HFFc6 (cell line): ENCODE results near the gene GINS3. TPM values are rescaled to one million over a fixed set of nuclear protein-coding genes. Genes with fewer than 3 reads are reported as not detected.

Experiments
- DNase-seq: peaks from one replicate; pipeline ENCODE4 v3.0.0-alpha.2; 2018
- H3K27ac Mint-ChIP-seq: 2 replicates; pipeline ENCODE4 v1.8.0; 2020; ENCODE audit warnings: mild to moderate bottlenecking, mixed read lengths
- H3K27me3 Mint-ChIP-seq: 2 replicates; pipeline ENCODE4 v1.8.0; 2021; ENCODE audit warnings: mild to moderate bottlenecking, moderate library complexity, mixed read lengths; ENCODE audit not compliant: insufficient read depth
- H3K36me3 Mint-ChIP-seq: 2 replicates; pipeline ENCODE4 v1.8.0; 2021; ENCODE audit warnings: low read depth, mixed read lengths
- H3K4me1 Mint-ChIP-seq: 2 replicates; pipeline ENCODE4 v1.8.0; 2020; ENCODE audit warnings: low read depth, mixed read lengths
- H3K4me3 Mint-ChIP-seq: 2 replicates; pipeline ENCODE4 v1.8.0; 2020; ENCODE audit warnings: mild to moderate bottlenecking, moderate library complexity, mixed read lengths
- H3K9me3 Mint-ChIP-seq: 2 replicates; pipeline ENCODE4 v1.8.0; 2020; ENCODE audit warnings: mild to moderate bottlenecking, mixed read lengths
- total RNA-seq, 6 experiments: library from RNA; stranded (reverse); fragmentation: NEBNext Ultra II Directional; extraction: Animal tissue kit (Norgen Biotek cat#: 25700); gene quantifications; 2 replicates in 1 of 6; 3 replicates in 5 of 6; pipeline ENCODE4 v1.2.3, GENCODE V29; 2021
- TF ChIP-seq, protein P1 (sequence below): fragments of 200-600 bp; sonication (generic); IDR thresholded peaks from 2 replicates; pipeline ENCODE4 v1.5.0; 2021; ENCODE audit warnings: antibody characterized with exemption, mild to moderate bottlenecking

The GINS3 gene
- total RNA-seq, 6 experiments from 2014 or later: 3.0 to 6.4 (median 5.9) TPM

DNA sequence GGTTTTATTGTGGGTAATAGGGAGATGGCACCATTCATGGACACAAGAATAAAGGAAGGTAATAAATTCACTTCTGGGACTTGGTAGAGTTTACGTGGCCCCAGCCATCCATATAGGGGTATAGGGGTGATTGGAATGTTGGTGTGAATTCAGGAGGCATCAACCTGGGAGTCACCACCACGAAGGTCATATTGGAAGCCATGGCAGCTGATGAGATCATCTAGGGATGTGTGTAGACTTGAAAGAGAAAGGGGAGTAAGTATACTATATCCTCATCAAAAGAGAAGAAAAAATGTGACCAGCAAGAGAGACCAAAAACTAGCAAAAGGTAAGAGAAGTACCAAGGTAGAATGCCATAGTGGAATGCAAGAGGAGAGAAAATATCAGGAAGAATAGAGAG, 26.6 kb upstream of the GINS3 start:
- TF ChIP-seq, protein P1, sequence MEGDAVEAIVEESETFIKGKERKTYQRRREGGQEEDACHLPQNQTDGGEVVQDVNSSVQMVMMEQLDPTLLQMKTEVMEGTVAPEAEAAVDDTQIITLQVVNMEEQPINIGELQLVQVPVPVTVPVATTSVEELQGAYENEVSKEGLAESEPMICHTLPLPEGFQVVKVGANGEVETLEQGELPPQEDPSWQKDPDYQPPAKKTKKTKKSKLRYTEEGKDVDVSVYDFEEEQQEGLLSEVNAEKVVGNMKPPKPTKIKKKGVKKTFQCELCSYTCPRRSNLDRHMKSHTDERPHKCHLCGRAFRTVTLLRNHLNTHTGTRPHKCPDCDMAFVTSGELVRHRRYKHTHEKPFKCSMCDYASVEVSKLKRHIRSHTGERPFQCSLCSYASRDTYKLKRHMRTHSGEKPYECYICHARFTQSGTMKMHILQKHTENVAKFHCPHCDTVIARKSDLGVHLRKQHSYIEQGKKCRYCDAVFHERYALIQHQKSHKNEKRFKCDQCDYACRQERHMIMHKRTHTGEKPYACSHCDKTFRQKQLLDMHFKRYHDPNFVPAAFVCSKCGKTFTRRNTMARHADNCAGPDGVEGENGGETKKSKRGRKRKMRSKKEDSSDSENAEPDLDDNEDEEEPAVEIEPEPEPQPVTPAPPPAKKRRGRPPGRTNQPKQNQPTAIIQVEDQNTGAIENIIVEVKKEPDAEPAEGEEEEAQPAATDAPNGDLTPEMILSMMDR: no peak
- no peak for DNase-seq
- peaks cover 9% of the 10 kb centered on the region; the same call in 1 of the 2 replicates for H3K9me3 Mint-ChIP-seq
- peaks cover 8% of the 10 kb centered on the region for H3K4me1 Mint-ChIP-seq
- H3K27me3 Mint-ChIP-seq: peaks cover 29% of the 10 kb centered on the region
- H3K27ac Mint-ChIP-seq: no peak overlapping the region
- no peak overlapping the region for H3K4me3 Mint-ChIP-seq
- H3K36me3 Mint-ChIP-seq: no peaks in the 10 kb centered on the region

DNA sequence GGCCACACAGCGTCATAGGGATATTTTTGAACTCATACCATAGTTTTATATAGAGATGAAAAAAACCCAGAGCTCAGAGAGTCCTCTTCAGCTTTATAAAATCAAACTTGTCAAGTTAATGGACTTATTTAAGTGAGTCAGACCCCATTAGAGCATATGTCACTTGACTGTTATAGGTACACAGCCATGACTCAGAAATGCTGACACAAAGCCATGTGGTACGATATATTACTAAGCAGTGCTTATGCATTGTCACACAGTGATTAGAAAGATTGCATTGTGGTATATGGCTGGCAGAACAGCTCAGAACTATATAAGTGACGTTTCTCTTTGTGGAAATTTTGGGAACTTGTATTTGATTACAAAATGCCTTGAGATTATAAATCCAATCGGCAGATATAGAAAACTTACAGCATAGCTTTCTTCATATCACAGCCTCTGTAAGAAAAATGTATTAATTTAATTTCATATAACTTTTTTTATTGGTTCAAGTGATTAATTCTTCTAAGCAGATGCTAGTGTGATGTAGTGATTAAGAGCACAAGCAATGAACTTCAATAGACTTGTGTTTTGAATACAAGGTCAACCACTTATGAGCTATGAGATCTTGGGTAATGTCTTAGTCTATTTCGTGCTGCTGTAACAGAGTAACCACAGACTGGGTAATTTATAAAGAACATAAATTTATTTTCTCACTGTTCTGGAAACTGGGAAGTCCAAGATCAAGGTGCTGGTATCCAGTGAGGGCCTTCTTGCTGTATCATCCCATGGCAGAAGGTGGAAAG, 25.8 kb upstream of the GINS3 start:
- no peak overlapping the region for H3K27ac Mint-ChIP-seq
- peaks cover 3% of the 10 kb centered on the region; the same call in 1 of the 2 replicates for H3K9me3 Mint-ChIP-seq
- TF ChIP-seq, protein P1: no peak
- H3K4me1 Mint-ChIP-seq: peaks cover 8% of the 10 kb centered on the region
- H3K27me3 Mint-ChIP-seq: peaks cover 28% of the 10 kb centered on the region; the same call in 1 of the 2 replicates
- peak; percentile 40 for DNase-seq
- H3K36me3 Mint-ChIP-seq: no peaks in the 10 kb centered on the region
- H3K4me3 Mint-ChIP-seq: no peak overlapping the region

DNA sequence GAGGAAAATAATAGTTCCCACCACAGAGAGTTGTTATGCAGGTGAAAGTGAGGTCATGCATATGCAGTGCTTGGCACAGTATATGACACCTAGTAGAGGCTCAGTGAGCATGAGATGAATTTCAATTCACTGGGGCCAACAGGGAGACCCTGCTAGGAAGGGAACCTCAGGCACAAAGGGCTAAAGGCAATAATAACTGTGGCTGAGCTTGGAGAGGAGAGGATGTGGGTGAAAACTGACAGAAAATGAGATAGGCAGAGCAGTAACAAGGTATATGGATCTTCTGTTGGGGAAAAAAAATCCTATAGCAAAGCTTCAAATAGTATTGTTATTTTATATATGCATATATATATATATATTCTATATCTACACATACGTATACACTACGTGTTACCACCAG, 25.0 kb upstream of the GINS3 start:
- no peaks in the 10 kb centered on the region; the same call in 1 of the 2 replicates for H3K9me3 Mint-ChIP-seq
- H3K4me3 Mint-ChIP-seq: no peak overlapping the region
- H3K27me3 Mint-ChIP-seq: peaks cover 28% of the 10 kb centered on the region; the same call in 1 of the 2 replicates
- H3K4me1 Mint-ChIP-seq: peaks cover 8% of the 10 kb centered on the region
- no peak for DNase-seq
- no peaks in the 10 kb centered on the region for H3K36me3 Mint-ChIP-seq
- H3K27ac Mint-ChIP-seq: no peak overlapping the region
- TF ChIP-seq, protein P1: no peak

DNA sequence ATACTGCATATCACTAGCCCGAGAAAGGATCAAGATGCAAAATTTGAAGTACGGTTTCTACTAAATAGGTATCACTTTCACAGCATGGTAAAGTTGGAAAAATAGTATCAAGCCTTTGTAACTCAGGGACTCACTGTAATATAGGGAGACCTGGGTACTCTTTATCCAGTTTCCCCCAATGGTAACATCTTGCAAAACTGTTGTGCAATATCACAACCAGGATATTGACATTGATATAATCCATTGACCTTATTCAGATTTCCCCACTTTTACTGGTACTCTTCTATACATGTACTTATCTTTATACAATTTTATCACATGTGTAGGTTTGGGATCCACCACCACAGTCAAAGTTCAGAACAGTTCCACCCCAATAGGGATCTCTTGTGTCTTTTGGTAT, 20.4 kb upstream of the GINS3 start:
- Mint-ChIP-seq H3K27ac (no peak overlapping the region), H3K9me3 (no peaks in the 10 kb centered on the region), H3K4me1 (no peaks in the 10 kb centered on the region), H3K4me3 (no peak overlapping the region), H3K36me3 (no peaks in the 10 kb centered on the region), H3K27me3 (peaks cover 23% of the 10 kb centered on the region)
- no peak for DNase-seq
- TF ChIP-seq, protein P1: no peak

DNA sequence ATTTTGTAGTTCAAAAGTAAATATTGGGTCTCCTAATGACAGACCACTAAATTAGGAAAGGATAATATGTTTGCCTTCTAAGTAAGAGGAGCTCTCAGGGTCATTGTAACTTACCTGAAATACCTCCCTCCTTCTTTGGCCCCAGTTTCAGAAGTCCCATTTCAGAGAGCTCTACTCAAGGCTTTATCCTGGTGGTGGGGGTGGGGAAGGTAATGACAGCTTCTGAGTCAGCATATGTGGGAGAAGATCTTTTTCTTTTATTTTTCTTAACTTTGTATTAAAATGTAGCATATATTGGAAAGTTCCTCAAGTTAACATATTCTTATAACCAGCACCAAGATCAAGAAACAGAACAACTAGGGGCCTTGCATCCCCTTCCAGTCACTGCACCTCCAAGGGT, 16.9 kb upstream of the GINS3 start:
- H3K27me3 Mint-ChIP-seq: peaks cover 7% of the 10 kb centered on the region
- TF ChIP-seq, protein P1: no peak
- peaks cover 25% of the 10 kb centered on the region for H3K4me1 Mint-ChIP-seq
- no peak overlapping the region for H3K27ac Mint-ChIP-seq
- DNase-seq: no peak
- H3K9me3 Mint-ChIP-seq: no peaks in the 10 kb centered on the region
- no peak overlapping the region for H3K4me3 Mint-ChIP-seq
- no peaks in the 10 kb centered on the region for H3K36me3 Mint-ChIP-seq
